ENCODE measurements around the gene SFMBT2.
"Not testable (repeated sequence)": the region's sequence is repeated elsewhere in the genome, so short reads cannot be mapped to it uniquely, and the experiment has no call there.

The SFMBT2 gene

GRCh38 chr10:7184660-7185366, 226.0 kb downstream of the SFMBT2 start:
- Histone ChIP-seq H3K4me1 (ENCODE audit: insufficient read depth, low read length) (0 out of 2 replicates have a peak, but pooled peaks cover 2% of the 10 kb centered on the region), H3K27ac (ENCODE audit: low read length) (no peak overlapping the region), H3K27me3 (ENCODE audit: insufficient read depth, low read length) (no peaks in the 10 kb centered on the region), H3K36me3 (ENCODE audit: insufficient read depth, low read depth, low read length) (no peaks in the 10 kb centered on the region), H3K4me3 (ENCODE audit: low read length) (no peak overlapping the region), H3K9ac (ENCODE audit: low read depth, low read length) (no peak overlapping the region), H3K9me3 (ENCODE audit: insufficient read depth, low read depth, low read length) (no peaks in the 10 kb centered on the region)

- not testable (repeated sequence) for H3K4me3 ChIP-seq (ENCODE audit: low read length); H3K9me3 ChIP-seq (ENCODE audit: insufficient read depth, low read depth, low read length); H3K9ac ChIP-seq (ENCODE audit: low read depth, low read length); H3K27ac ChIP-seq (ENCODE audit: low read length); H3K27me3 ChIP-seq (ENCODE audit: insufficient read depth, low read length); H3K4me1 ChIP-seq (ENCODE audit: insufficient read depth, low read length); H3K36me3 ChIP-seq (ENCODE audit: insufficient read depth, low read depth, low read length)
Observed at GRCh38 chr10:7184116-7184515, 226.7 kb downstream of the SFMBT2 start.

GRCh38 chr10:7182327-7182726, 228.5 kb downstream of the SFMBT2 start:
- not testable (repeated sequence) for H3K27me3 ChIP-seq (ENCODE audit: insufficient read depth, low read length); H3K27ac ChIP-seq (ENCODE audit: low read length); H3K9me3 ChIP-seq (ENCODE audit: insufficient read depth, low read depth, low read length); H3K4me1 ChIP-seq (ENCODE audit: insufficient read depth, low read length); H3K36me3 ChIP-seq (ENCODE audit: insufficient read depth, low read depth, low read length); H3K9ac ChIP-seq (ENCODE audit: low read depth, low read length); H3K4me3 ChIP-seq (ENCODE audit: low read length)

- Histone ChIP-seq H3K36me3 (ENCODE audit: insufficient read depth, low read depth, low read length) (no peaks in the 10 kb centered on the region), H3K4me3 (ENCODE audit: low read length) (no peak overlapping the region), H3K4me1 (ENCODE audit: insufficient read depth, low read length) (no peaks in the 10 kb centered on the region), H3K9ac (ENCODE audit: low read depth, low read length) (no peak overlapping the region), H3K27ac (ENCODE audit: low read length) (no peak overlapping the region), H3K27me3 (ENCODE audit: insufficient read depth, low read length) (no peaks in the 10 kb centered on the region), H3K9me3 (ENCODE audit: insufficient read depth, low read depth, low read length) (no peaks in the 10 kb centered on the region; the same call in 1 of the 2 replicates)
Observed at GRCh38 chr10:7181420-7181819, 229.4 kb downstream of the SFMBT2 start.

GRCh38 chr10:7179536-7179935, 231.3 kb downstream of the SFMBT2 start:
- H3K27ac ChIP-seq (ENCODE audit: low read length) = no peak overlapping the region

GRCh38 chr10:7173948-7174347, 236.9 kb downstream of the SFMBT2 start:
- no peaks in the 10 kb centered on the region for H3K27me3 ChIP-seq (ENCODE audit: insufficient read depth, low read length)
- peaks cover 11% of the 10 kb centered on the region; the same call in 1 of the 2 replicates for H3K9me3 ChIP-seq (ENCODE audit: insufficient read depth, low read depth, low read length)
- H3K36me3 ChIP-seq (ENCODE audit: insufficient read depth, low read depth, low read length) = peaks cover 12% of the 10 kb centered on the region
- no peak overlapping the region for H3K27ac ChIP-seq (ENCODE audit: low read length)
- H3K4me3 ChIP-seq (ENCODE audit: low read length) = no peak overlapping the region
- no peaks in the 10 kb centered on the region for H3K4me1 ChIP-seq (ENCODE audit: insufficient read depth, low read length)
- no peak overlapping the region for H3K9ac ChIP-seq (ENCODE audit: low read depth, low read length)

More at GRCh38 chr10:7179536-7179935, 231.3 kb downstream of the SFMBT2 start:
- Histone ChIP-seq H3K4me3 (ENCODE audit: low read length) (no peak overlapping the region), H3K4me1 (ENCODE audit: insufficient read depth, low read length) (no peaks in the 10 kb centered on the region), H3K27me3 (ENCODE audit: insufficient read depth, low read length) (no peaks in the 10 kb centered on the region), H3K9me3 (ENCODE audit: insufficient read depth, low read depth, low read length) (peaks cover 11% of the 10 kb centered on the region; the same call in 1 of the 2 replicates), H3K9ac (ENCODE audit: low read depth, low read length) (no peak overlapping the region), H3K36me3 (ENCODE audit: insufficient read depth, low read depth, low read length) (peaks cover 12% of the 10 kb centered on the region; the same call in 1 of the 2 replicates)

- Histone ChIP-seq H3K4me3 (ENCODE audit: low read length) (no peak overlapping the region), H3K4me1 (ENCODE audit: insufficient read depth, low read length) (no peaks in the 10 kb centered on the region), H3K9ac (ENCODE audit: low read depth, low read length) (no peak overlapping the region), H3K27ac (ENCODE audit: low read length) (no peak overlapping the region), H3K9me3 (ENCODE audit: insufficient read depth, low read depth, low read length) (peaks cover 11% of the 10 kb centered on the region; the same call in 1 of the 2 replicates), H3K27me3 (ENCODE audit: insufficient read depth, low read length) (no peaks in the 10 kb centered on the region), H3K36me3 (ENCODE audit: insufficient read depth, low read depth, low read length) (peaks cover 12% of the 10 kb centered on the region)
Observed at GRCh38 chr10:7171825-7172224, 239.0 kb downstream of the SFMBT2 start.

GRCh38 chr10:7170626-7171322, 240.1 kb downstream of the SFMBT2 start:
- Histone ChIP-seq H3K27me3 (ENCODE audit: insufficient read depth, low read length) (no peaks in the 10 kb centered on the region), H3K27ac (ENCODE audit: low read length) (no peak overlapping the region), H3K4me1 (ENCODE audit: insufficient read depth, low read length) (no peaks in the 10 kb centered on the region), H3K9ac (ENCODE audit: low read depth, low read length) (no peak overlapping the region), H3K36me3 (ENCODE audit: insufficient read depth, low read depth, low read length) (peaks cover 7% of the 10 kb centered on the region), H3K4me3 (ENCODE audit: low read length) (no peak overlapping the region), H3K9me3 (ENCODE audit: insufficient read depth, low read depth, low read length) (peaks cover 5% of the 10 kb centered on the region; the same call in 1 of the 2 replicates)

- Histone ChIP-seq H3K4me1 (ENCODE audit: insufficient read depth, low read length) (no peaks in the 10 kb centered on the region), H3K36me3 (ENCODE audit: insufficient read depth, low read depth, low read length) (no peaks in the 10 kb centered on the region; the same call in 1 of the 2 replicates), H3K9ac (ENCODE audit: low read depth, low read length) (no peak overlapping the region), H3K27me3 (ENCODE audit: insufficient read depth, low read length) (no peaks in the 10 kb centered on the region), H3K27ac (ENCODE audit: low read length) (no peak overlapping the region), H3K9me3 (ENCODE audit: insufficient read depth, low read depth, low read length) (no peaks in the 10 kb centered on the region), H3K4me3 (ENCODE audit: low read length) (no peak overlapping the region)
Observed at GRCh38 chr10:7168414-7168813, 242.4 kb downstream of the SFMBT2 start.

GRCh38 chr10:7165500-7166177, 245.2 kb downstream of the SFMBT2 start:
- no peaks in the 10 kb centered on the region for H3K9me3 ChIP-seq (ENCODE audit: insufficient read depth, low read depth, low read length)
- H3K4me1 ChIP-seq (ENCODE audit: insufficient read depth, low read length) = no peaks in the 10 kb centered on the region
- no peaks in the 10 kb centered on the region for H3K36me3 ChIP-seq (ENCODE audit: insufficient read depth, low read depth, low read length)
- H3K27ac ChIP-seq (ENCODE audit: low read length) = no peak overlapping the region
- no peak overlapping the region for H3K9ac ChIP-seq (ENCODE audit: low read depth, low read length)
- no peak overlapping the region for H3K4me3 ChIP-seq (ENCODE audit: low read length)
- H3K27me3 ChIP-seq (ENCODE audit: insufficient read depth, low read length) = no peaks in the 10 kb centered on the region

GRCh38 chr10:7164955-7165354, 245.9 kb downstream of the SFMBT2 start:
- Histone ChIP-seq H3K4me1 (ENCODE audit: insufficient read depth, low read length) (no peaks in the 10 kb centered on the region), H3K27me3 (ENCODE audit: insufficient read depth, low read length) (no peaks in the 10 kb centered on the region), H3K9ac (ENCODE audit: low read depth, low read length) (no peak overlapping the region), H3K27ac (ENCODE audit: low read length) (no peak overlapping the region), H3K36me3 (ENCODE audit: insufficient read depth, low read depth, low read length) (no peaks in the 10 kb centered on the region), H3K4me3 (ENCODE audit: low read length) (no peak overlapping the region), H3K9me3 (ENCODE audit: insufficient read depth, low read depth, low read length) (no peaks in the 10 kb centered on the region)
